HepG2 (cell line): ENCODE results near the gene MRI1. TPM values are rescaled to one million over a fixed set of nuclear protein-coding genes. Genes with fewer than 3 reads are reported as not detected.

Source experiments
- BHLHE40 ChIP-seq: IDR thresholded peaks from 2 replicates; pipeline ENCODE4 v1.6.1; 2011; ENCODE audit warnings: low read length, improper control_type of control experiment
- DDIT3 ChIP-seq: sonication (generic); formaldehyde crosslinking; IDR thresholded peaks from 2 replicates; pipeline ENCODE4 v1.4.0; 2020; ENCODE audit warnings: mild to moderate bottlenecking, missing genetic modification reagents
- HNF4A ChIP-seq: sonication (generic); formaldehyde crosslinking; IDR thresholded peaks from 2 replicates; pipeline ENCODE4 v1.4.0; 2020; ENCODE audit warnings: missing genetic modification reagents
- MAF1 ChIP-seq: sonication (generic); formaldehyde crosslinking; IDR thresholded peaks from 2 replicates; pipeline ENCODE4 v1.5.0; 2020; ENCODE audit warnings: missing genetic modification reagents, borderline replicate concordance
- MLX ChIP-seq: IDR thresholded peaks from 2 replicates; pipeline ENCODE4 v1.6.1; 2016
- NFAT5 ChIP-seq: sonication (generic); formaldehyde crosslinking; IDR thresholded peaks from 2 replicates; pipeline ENCODE4 v1.4.0; 2020; ENCODE audit warnings: missing genetic modification reagents
- NFYB ChIP-seq: sonication (generic); formaldehyde crosslinking; IDR thresholded peaks from 2 replicates; pipeline ENCODE4 v1.4.0; 2020; ENCODE audit warnings: missing genetic modification reagents
- PAXIP1 ChIP-seq: sonication (generic); formaldehyde crosslinking; conservative IDR thresholded peaks from 2 replicates; pipeline ENCODE4 v1.4.0; 2020; ENCODE audit warnings: mild to moderate bottlenecking, missing genetic modification reagents, moderate library complexity
- REL ChIP-seq: sonication (generic); formaldehyde crosslinking; conservative IDR thresholded peaks from 2 replicates; pipeline ENCODE4 v1.8.0; 2022; ENCODE audit warnings: mild to moderate bottlenecking, missing genetic modification reagents, moderate library complexity
- RFXANK ChIP-seq: IDR thresholded peaks from 2 replicates; pipeline ENCODE4 v1.6.1; 2016
- TRAFD1 ChIP-seq: sonication (generic); formaldehyde crosslinking; IDR thresholded peaks from 2 replicates; pipeline ENCODE4 v1.5.1; 2020; ENCODE audit warnings: missing genetic modification reagents, mild to moderate bottlenecking, borderline replicate concordance
- U2AF2 ChIP-seq: fragments of 200-400 bp; formaldehyde crosslinking; IDR thresholded peaks from 2 replicates; pipeline ENCODE4 v1.6.1; 2017; ENCODE audit warnings: low read depth, mild to moderate bottlenecking, low read length
- ZBTB43 ChIP-seq: sonication (generic); formaldehyde crosslinking; conservative IDR thresholded peaks from 2 replicates; pipeline ENCODE4 v1.4.0; 2020; ENCODE audit warnings: missing genetic modification reagents
- ZNF207 ChIP-seq: fragments of 450-650 bp; IDR thresholded peaks from 2 replicates; pipeline ENCODE4 v1.6.1; 2016; ENCODE audit warnings: antibody characterized with exemption, borderline replicate concordance
- ZSCAN9 ChIP-seq: IDR thresholded peaks from 2 replicates; pipeline ENCODE4 v1.6.1; 2016; ENCODE audit warnings: borderline replicate concordance
- polyA plus RNA-seq, 8 experiments: library from polyadenylated mRNA; depleted of rRNA in 3 of 8; stranded (reverse) in 7 of 8; unstranded in 1 of 8; fragments of >200 nt; fragmentation: Illumina TruSeq in 4 of 8; extraction: Trizol in 4 of 8; gene quantifications; 2 replicates each; pipeline versions ENCODE4 v1.2.1 to v1.2.3, GENCODE V29; 2011 to 2016; ENCODE audit warnings: low read depth in 4 of 8, missing spikeins in 1 of 8, mixed read lengths in 1 of 8; ENCODE audit not compliant: insufficient read depth in 1 of 8
- total RNA-seq, 5 experiments: library from RNA; depleted of rRNA; stranded (reverse); fragments of >200 nt; fragmentation: Illumina TruSeq; extraction: Trizol; gene quantifications; 2 replicates each; pipeline ENCODE4 v1.2.3, GENCODE V29; 2016; ENCODE audit warnings: low read depth in 1 of 5

MRI1 gene
- total and polyA plus RNA-seq, 2 of the 13 experiments (the other 11 are each of a cell fraction or from before 2014, with no cell fraction given) = 20.1 to 20.6 TPM

GRCh38 chr19:13731147-13731964 is 33.0 kb upstream of the MRI1 start (continued):
- TF ChIP-seq ZSCAN9 (CRISPR knock-in tag) (0 out of 2 replicates have a peak, but pooled peaks have one; percentile 14), HNF4A (CRISPR knock-in tag) (peak; percentile 55; the same call in 1 of the 2 replicates), MAF1 (CRISPR knock-in tag) (peak; percentile 63; the same call in 1 of the 2 replicates), TRAFD1 (CRISPR knock-in tag) (no peak; the same call in 1 of the 2 replicates), U2AF2 (peak; percentile 94; the same call in 1 of the 2 replicates), ZBTB43 (0 out of 2 replicates have a peak, but pooled peaks have one; percentile 8), BHLHE40 (no peak), PAXIP1 (CRISPR knock-in tag) (peak; percentile 70), DDIT3 (CRISPR knock-in tag) (no peak), NFYB (CRISPR knock-in tag) (no peak), REL (no peak), RFXANK (no peak), MLX (CRISPR knock-in tag) (0 out of 2 replicates have a peak, but pooled peaks have one; percentile 12), NFAT5 (CRISPR knock-in tag) (no peak), ZNF207 (no peak)
